Measurements from ENCODE around the gene SLC9A3. TPM values are rescaled to one million over a fixed set of nuclear protein-coding genes. Genes with fewer than 3 reads are reported as not detected.

Gene SLC9A3
- total RNA-seq, 1 experiment from 2014 or later: 3.1 TPM

DNA sequence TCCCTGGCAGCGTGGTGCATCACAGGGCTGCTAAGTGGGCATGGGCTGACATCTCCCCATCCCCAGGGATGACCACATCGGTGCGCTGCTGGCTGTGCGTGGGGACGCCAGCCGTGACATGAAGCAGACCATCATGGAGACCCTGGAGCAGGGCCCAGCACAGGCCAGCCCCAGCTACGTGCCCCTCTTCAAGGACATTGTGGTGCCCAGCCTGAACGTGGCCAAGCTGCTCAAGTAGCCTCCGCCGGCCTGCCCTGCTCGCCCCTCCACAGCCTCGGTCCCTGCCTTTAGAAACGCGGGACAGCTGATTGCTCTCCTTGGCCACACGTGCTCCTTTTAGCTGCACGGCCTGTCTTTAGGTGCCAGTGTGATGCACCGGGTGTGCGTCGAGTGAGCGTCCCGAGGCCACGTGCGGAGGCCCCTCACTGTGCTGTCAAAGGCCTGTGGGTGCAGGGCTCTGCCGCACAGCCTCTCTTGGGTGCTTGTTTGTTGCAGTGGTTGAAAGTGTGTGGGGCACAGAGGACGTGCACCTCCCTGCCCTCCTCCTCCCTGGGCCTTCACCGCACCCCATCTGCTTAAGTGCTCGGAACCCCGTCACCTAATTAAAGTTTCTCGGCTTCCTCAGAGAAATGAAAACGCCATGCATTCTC is 57.5 kb downstream of the SLC9A3 start:
- H3K9me3 ChIP-seq (replicated peaks): no peaks in the 10 kb centered on the region
- no peak overlapping the region for H3K27ac ChIP-seq
- no peak for DNase-seq (ENCODE audit: low read depth in 1 of 2, low spot score in 2 of 2)
- no peak overlapping the region for H3K4me3 ChIP-seq
- H3K27me3 ChIP-seq (replicated peaks): no peaks in the 10 kb centered on the region
- peaks cover 49% of the 10 kb centered on the region for H3K36me3 ChIP-seq
- H3K4me1 ChIP-seq (replicated peaks): peaks cover under 1% of the 10 kb centered on the region

- Histone ChIP-seq H3K4me1 (replicated peaks) (no peaks in the 10 kb centered on the region), H3K27me3 (replicated peaks) (no peaks in the 10 kb centered on the region), H3K27ac (no peak overlapping the region), H3K9me3 (replicated peaks) (no peaks in the 10 kb centered on the region), H3K4me3 (no peak overlapping the region), H3K36me3 (peaks cover 44% of the 10 kb centered on the region)
- no peak for DNase-seq (ENCODE audit: low read depth in 1 of 2, low spot score in 2 of 2)
These were observed 58.5 kb downstream of the SLC9A3 start for GRCh38 chr5:465591-466403.

DNA sequence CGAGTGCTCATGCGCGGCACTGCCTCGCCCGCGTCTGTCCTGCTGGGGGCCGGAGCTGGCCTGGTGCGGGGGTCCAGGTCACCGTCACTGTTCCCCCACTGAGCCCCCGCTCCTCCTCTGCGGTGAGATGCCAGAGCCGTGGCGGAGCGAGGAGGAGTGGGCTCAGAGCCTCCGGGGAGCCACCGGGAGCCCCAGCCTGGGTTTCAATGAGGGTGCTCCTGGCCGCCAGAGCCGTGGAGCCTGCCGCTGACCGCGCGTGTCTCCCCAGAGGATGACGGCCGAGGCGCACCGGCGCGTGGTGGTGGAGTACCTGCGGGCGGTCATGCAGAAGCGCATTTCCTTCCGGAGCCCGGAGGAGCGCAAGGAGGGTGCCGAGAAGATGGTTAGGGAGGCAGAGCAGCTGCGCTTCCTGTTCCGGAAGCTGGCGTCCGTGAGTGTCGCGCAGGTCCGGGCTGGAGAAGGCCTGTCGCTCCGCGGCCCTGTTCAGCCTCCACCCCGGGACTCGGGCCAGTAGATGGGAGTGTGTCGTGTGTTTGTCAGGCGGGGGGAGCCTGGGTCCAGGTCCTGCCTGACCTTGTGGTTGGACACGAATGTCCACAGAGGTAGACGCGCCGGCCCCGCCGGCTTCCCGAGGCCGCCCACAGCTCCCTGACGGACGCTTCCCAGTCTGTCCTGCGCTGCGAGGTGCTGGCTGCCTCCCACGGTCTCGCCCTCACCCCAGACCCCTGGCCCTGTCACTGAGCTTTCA is 59.2 kb downstream of the SLC9A3 start:
- DNase-seq (ENCODE audit: low read depth in 1 of 2, low spot score in 2 of 2): no peak
- H3K4me1 ChIP-seq (replicated peaks): no peaks in the 10 kb centered on the region
- no peak overlapping the region for H3K27ac ChIP-seq
- no peak overlapping the region for H3K4me3 ChIP-seq
- peaks cover 47% of the 10 kb centered on the region for H3K36me3 ChIP-seq
- no peaks in the 10 kb centered on the region for H3K27me3 ChIP-seq (replicated peaks)
- no peaks in the 10 kb centered on the region for H3K9me3 ChIP-seq (replicated peaks)

- H3K4me1 ChIP-seq (replicated peaks): no peaks in the 10 kb centered on the region
- peaks cover 51% of the 10 kb centered on the region for H3K36me3 ChIP-seq
- H3K9me3 ChIP-seq (replicated peaks): no peaks in the 10 kb centered on the region
- no peak overlapping the region for H3K4me3 ChIP-seq
- no peaks in the 10 kb centered on the region for H3K27me3 ChIP-seq (replicated peaks)
- peak in 1 of 2 experiments; percentile 39 for DNase-seq (ENCODE audit: low read depth in 1 of 2, low spot score in 2 of 2)
- no peak overlapping the region for H3K27ac ChIP-seq
These were observed 59.8 kb downstream of the SLC9A3 start for GRCh38 chr5:464446-464842.

DNA sequence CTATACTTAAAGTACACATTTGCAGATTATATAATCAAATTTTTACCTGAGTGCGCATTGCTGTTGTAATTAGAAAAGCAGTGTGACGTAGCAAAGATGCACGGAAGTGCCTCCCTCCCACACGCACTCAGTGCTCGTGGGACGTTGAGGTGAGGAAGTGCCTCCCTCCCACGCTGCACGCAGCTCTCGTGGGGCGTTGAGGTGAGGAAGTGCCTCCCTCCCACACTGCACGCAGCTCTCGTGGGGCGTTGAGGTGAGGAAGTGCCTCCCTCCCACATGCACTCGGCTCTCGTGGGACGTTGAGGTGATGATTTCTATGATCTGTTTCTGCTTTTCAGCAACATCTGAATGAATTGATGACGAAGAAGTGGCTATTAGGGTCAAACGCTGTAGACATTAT is 60.3 kb downstream of the SLC9A3 start:
- Histone ChIP-seq H3K27me3 (replicated peaks) (no peaks in the 10 kb centered on the region), H3K36me3 (peaks cover 55% of the 10 kb centered on the region), H3K4me1 (replicated peaks) (no peaks in the 10 kb centered on the region; the same call in 1 of the 2 replicates), H3K4me3 (no peak overlapping the region), H3K27ac (no peak overlapping the region), H3K9me3 (replicated peaks) (no peaks in the 10 kb centered on the region)
- DNase-seq (ENCODE audit: low read depth in 1 of 2, low spot score in 2 of 2): peak in 1 of 2 experiments; percentile 16

DNA sequence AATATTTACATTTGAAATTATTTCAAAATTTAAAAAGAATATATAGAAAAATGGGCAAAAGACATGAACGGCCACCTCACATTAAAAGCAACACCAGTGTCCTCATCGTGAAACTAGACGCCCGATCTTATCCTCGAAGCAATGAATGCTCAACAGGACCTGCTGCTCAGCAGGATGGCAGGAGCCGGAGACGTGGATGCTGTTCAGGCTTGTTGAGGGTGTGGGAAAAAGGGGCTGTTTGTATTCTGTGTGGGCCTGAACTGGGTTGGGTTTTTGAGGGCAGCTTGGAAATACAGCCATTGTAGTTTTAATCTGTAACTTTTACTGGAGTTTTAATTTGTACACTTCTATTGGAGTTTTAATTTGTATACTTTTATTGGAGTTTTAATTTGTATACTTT is 60.9 kb downstream of the SLC9A3 start:
- H3K9me3 ChIP-seq (replicated peaks): no peaks in the 10 kb centered on the region
- peaks cover 57% of the 10 kb centered on the region for H3K36me3 ChIP-seq
- H3K27me3 ChIP-seq (replicated peaks): no peaks in the 10 kb centered on the region
- peaks cover 6% of the 10 kb centered on the region for H3K4me1 ChIP-seq (replicated peaks)
- no peak overlapping the region for H3K4me3 ChIP-seq
- peak in 1 of 2 experiments; percentile 20 for DNase-seq (ENCODE audit: low read depth in 1 of 2, low spot score in 2 of 2)
- H3K27ac ChIP-seq: no peak overlapping the region

- H3K4me1 ChIP-seq (replicated peaks): peaks cover 16% of the 10 kb centered on the region
- DNase-seq (ENCODE audit: low read depth in 1 of 2, low spot score in 2 of 2): peak in 1 of 2 experiments; percentile 30
- H3K4me3 ChIP-seq: no peak overlapping the region
- no peak overlapping the region for H3K27ac ChIP-seq
- H3K9me3 ChIP-seq (replicated peaks): no peaks in the 10 kb centered on the region
- H3K36me3 ChIP-seq: peaks cover 70% of the 10 kb centered on the region
- no peaks in the 10 kb centered on the region for H3K27me3 ChIP-seq (replicated peaks)
These were observed 62.2 kb downstream of the SLC9A3 start for GRCh38 chr5:462051-462481.

- H3K9me3 ChIP-seq (replicated peaks): no peaks in the 10 kb centered on the region
- no peak overlapping the region for H3K27ac ChIP-seq
- H3K36me3 ChIP-seq: peaks cover 71% of the 10 kb centered on the region
- H3K4me3 ChIP-seq: no peak overlapping the region
- H3K4me1 ChIP-seq (replicated peaks): peaks cover 24% of the 10 kb centered on the region
- DNase-seq (ENCODE audit: low read depth in 1 of 2, low spot score in 2 of 2): peak in 1 of 2 experiments; percentile 39
- H3K27me3 ChIP-seq (replicated peaks): no peaks in the 10 kb centered on the region
These were observed 64.0 kb downstream of the SLC9A3 start for GRCh38 chr5:460273-460625.

- peaks cover 24% of the 10 kb centered on the region for H3K4me1 ChIP-seq (replicated peaks)
- peak overlapping the region; percentile 49; the same call in 1 of the 2 replicates for H3K27ac ChIP-seq
- no peak overlapping the region for H3K4me3 ChIP-seq
- no peaks in the 10 kb centered on the region for H3K27me3 ChIP-seq (replicated peaks)
- H3K9me3 ChIP-seq (replicated peaks): no peaks in the 10 kb centered on the region
- peak in 1 of 2 experiments; percentile 36 for DNase-seq (ENCODE audit: low read depth in 1 of 2, low spot score in 2 of 2)
- peaks cover 74% of the 10 kb centered on the region for H3K36me3 ChIP-seq
These were observed 64.5 kb downstream of the SLC9A3 start for GRCh38 chr5:459562-460272.

- H3K4me1 ChIP-seq (replicated peaks): peaks cover 24% of the 10 kb centered on the region
- H3K27me3 ChIP-seq (replicated peaks): no peaks in the 10 kb centered on the region
- H3K9me3 ChIP-seq (replicated peaks): no peaks in the 10 kb centered on the region
- peaks cover 77% of the 10 kb centered on the region for H3K36me3 ChIP-seq
- no peak overlapping the region for H3K4me3 ChIP-seq
- DNase-seq (ENCODE audit: low read depth in 1 of 2, low spot score in 2 of 2): peak in 1 of 2 experiments; percentile 65
- H3K27ac ChIP-seq: peak overlapping the region; percentile 49
These were observed 65.5 kb downstream of the SLC9A3 start for GRCh38 chr5:458547-459353.

- Histone ChIP-seq H3K36me3 (peaks cover 88% of the 10 kb centered on the region), H3K9me3 (replicated peaks) (peaks cover under 1% of the 10 kb centered on the region), H3K27me3 (replicated peaks) (no peaks in the 10 kb centered on the region), H3K4me1 (replicated peaks) (peaks cover 24% of the 10 kb centered on the region), H3K4me3 (no peak overlapping the region), H3K27ac (peak overlapping the region; percentile 10; the same call in 1 of the 2 replicates)
- DNase-seq (ENCODE audit: low read depth in 1 of 2, low spot score in 2 of 2): peak in 1 of 2 experiments; percentile 43
These were observed 66.9 kb downstream of the SLC9A3 start for GRCh38 chr5:457195-457961.
